B cell (primary cell): Measurements from ENCODE around the gene NPRL2. TPM values are rescaled to one million over a fixed set of nuclear protein-coding genes. Genes with fewer than 3 reads are reported as not detected.

Experiments used
- ATAC-seq: fragments of 200-7000 bp; cut with Tn5 transposase; one replicate; pipeline ENCODE4 v1.10.0; 2021; ENCODE audit warnings: low read depth, mild to moderate bottlenecking, moderate number of reproducible peaks, moderate library complexity
- CTCF ChIA-PET: fragments of 350-600 bp; sonication (Branson Sonifier 250); formaldehyde crosslinking; loops from one replicate; lab custom pipeline; 2021; ENCODE audit warnings: antibody characterized with exemption, inconsistent platforms; lab: Charles Lee
- POLR2A ChIA-PET: fragments of 350-600 bp; sonication (Branson Sonifier 250); formaldehyde crosslinking; loops from one replicate; lab custom pipeline; 2021; ENCODE audit warnings: antibody characterized with exemption; lab: Charles Lee
- DNase-seq: peaks from one replicate; pipeline ENCODE4 v3.0.0; 2013
- H2AFZ ChIP-seq: 2 replicates; pipeline ENCODE4 v1.6.1; 2012; ENCODE audit warnings: mild to moderate bottlenecking, low read depth, low read length; ENCODE audit not compliant: insufficient read depth, poor library complexity, severe bottlenecking
- H3K27ac ChIP-seq, 2 donors: 1 replicate in 1 of 2; 2 replicates in 1 of 2; pipeline ENCODE4 v1.5.1; 2012 to 2013; ENCODE audit warnings: low read length in 2 of 2, mild to moderate bottlenecking in 2 of 2, moderate library complexity in 1 of 2
- H3K27me3 ChIP-seq, 4 experiments: fragments of 200-600 bp in 1 of 4; sonication (generic) in 1 of 4; replicated peaks in 1 of 4; 1 replicate in 2 of 4; 2 replicates in 2 of 4; pipeline versions ENCODE4 v1.6.1 to v1.7.0; 2013 to 2016; ENCODE audit warnings: low read length in 3 of 4, mild to moderate bottlenecking in 2 of 4, mixed read lengths in 1 of 4, moderate library complexity in 1 of 4; ENCODE audit not compliant: insufficient read depth in 4 of 4, control insufficient read depth in 3 of 4; ENCODE audit errors: control extremely low read depth in 1 of 4
- H3K36me3 ChIP-seq, 2 experiments: replicated peaks in 1 of 2; 1 replicate in 1 of 2; 2 replicates in 1 of 2; pipeline versions ENCODE4 v1.6.1 to v1.7.1; 2013; ENCODE audit warnings: low read length in 1 of 2; ENCODE audit not compliant: insufficient read depth in 2 of 2, control insufficient read depth in 1 of 2; ENCODE audit errors: control extremely low read depth in 1 of 2, extremely low read depth in 1 of 2
- H3K4me1 ChIP-seq, 2 donors: fragments of 200-600 bp in 1 of 2; sonication (generic) in 1 of 2; 1 replicate in 1 of 2; 2 replicates in 1 of 2; pipeline versions ENCODE4 v1.5.1 to v1.6.1; 2013 to 2017; ENCODE audit warnings: low read length in 2 of 2; ENCODE audit not compliant: control insufficient read depth in 2 of 2, insufficient read depth in 2 of 2
- H3K4me2 ChIP-seq: replicated peaks from 2 replicates; pipeline ENCODE3; 2012; ENCODE audit warnings: mild to moderate bottlenecking, low read depth, low read length; ENCODE audit not compliant: poor library complexity, severe bottlenecking
- H3K4me3 ChIP-seq, 5 experiments: fragments of 200-600 bp in 1 of 5; sonication (generic) in 1 of 5; 1 replicate in 3 of 5; 2 replicates in 2 of 5; pipeline versions ENCODE4 v1.5.1 to v1.7.0; 2011 to 2016; ENCODE audit warnings: low read length in 4 of 5, mild to moderate bottlenecking in 4 of 5, low read depth in 2 of 5, control low read depth in 1 of 5, moderate library complexity in 1 of 5; ENCODE audit not compliant: insufficient read depth in 1 of 5; ENCODE audit errors: control extremely low read depth in 1 of 5, extremely low read depth in 1 of 5
- H3K79me2 ChIP-seq: fragments of 200-600 bp; sonication (generic); one replicate; pipeline ENCODE4 v1.6.0; 2016; ENCODE audit warnings: low read length; ENCODE audit not compliant: control insufficient read depth, insufficient read depth
- H3K9ac ChIP-seq: fragments of 200-600 bp; sonication (generic); 2 replicates; pipeline ENCODE4 v1.6.1; 2017; ENCODE audit warnings: mild to moderate bottlenecking, low read length, moderate library complexity
- H3K9me3 ChIP-seq, 3 donors: one replicate each; pipeline versions ENCODE4 v1.6.1 to v1.7.1; 2013; ENCODE audit warnings: low read length in 2 of 3; ENCODE audit not compliant: control insufficient read depth in 2 of 3, insufficient read depth in 1 of 3; ENCODE audit errors: control extremely low read depth in 1 of 3
- H4K20me1 ChIP-seq: 2 replicates; pipeline ENCODE4 v1.6.0; 2012; ENCODE audit warnings: mild to moderate bottlenecking, low read length; ENCODE audit not compliant: insufficient read depth, control insufficient read depth, poor library complexity, severe bottlenecking
- H3K27ac Mint-ChIP-seq: one replicate; pipeline ENCODE4 v1.8.0; 2021; ENCODE audit warnings: mixed read lengths
- H3K27me3 Mint-ChIP-seq: one replicate; pipeline ENCODE4 v1.8.0; 2021; ENCODE audit warnings: mixed read lengths
- H3K4me1 Mint-ChIP-seq: one replicate; pipeline ENCODE4 v1.8.0; 2021; ENCODE audit warnings: mixed read lengths
- H3K4me3 Mint-ChIP-seq: one replicate; pipeline ENCODE4 v1.8.0; 2021; ENCODE audit warnings: mixed read lengths
- H3K9me3 Mint-ChIP-seq: one replicate; pipeline ENCODE4 v1.8.0; 2022; ENCODE audit warnings: mixed read lengths; ENCODE audit not compliant: insufficient read depth
- CTCF ChIP-seq: fragments of 200-600 bp; IDR thresholded peaks from one replicate; pipeline ENCODE4 v1.8.0; 2022; ENCODE audit warnings: antibody characterized with exemption, mild to moderate bottlenecking
- EZH2 ChIP-seq: IDR thresholded peaks from 2 replicates; pipeline ENCODE4 v1.6.1; 2012; ENCODE audit warnings: borderline replicate concordance, low read depth, mild to moderate bottlenecking, moderate library complexity, low read length; ENCODE audit not compliant: insufficient read depth, poor library complexity, severe bottlenecking
- WGBS: methylation state at CpG from one replicate; pipeline ENCODE4 v1.1.5; 2013; ENCODE audit warnings: missing lambda C conversion rate; ENCODE audit not compliant: insufficient coverage; 5-methylcytosine and 5-hydroxymethylcytosine counted together
- intact Hi-C: fragments of 100-400 bp; cut with micrococcal nuclease; formaldehyde crosslinking; loops from one replicate; pipeline ENCODE4 v1.10.0; 2022
- polyA plus RNA-seq: library from polyadenylated mRNA; depleted of rRNA; stranded (reverse); fragments of >200 nt; gene quantifications from 2 replicates; pipeline ENCODE4 v1.2.3, GENCODE V29; 2012
- total RNA-seq, 2 donors: library from RNA; stranded (reverse); fragments of 120-200 nt in 1 of 2; gene quantifications; 1 replicate in 1 of 2; 2 replicates in 1 of 2; pipeline versions ENCODE4 v1.2.3 to v1.2.4, GENCODE V29; 2013 to 2022

Gene NPRL2
- total and polyA plus RNA-seq, 2 donors (not counting 1 experiment from before 2014, with no cell fraction given), result 31.3 to 64.6 TPM

GRCh38 chr3:50358911-50359759, 8.6 kb upstream of the NPRL2 start, which contains the start of gene TMEM115:
TMEM115 (minus strand) TSS chr3:50359521; CDS start chr3:50359063, 458 bp downstream.
- no peaks in the 10 kb centered on the region for H3K9me3 Mint-ChIP-seq
- peak; percentile 100 for ATAC-seq
- Histone ChIP-seq H3K27ac (peak within 1 kb of the TSS; percentile 60 to 81), H2AFZ (peak within 1 kb of the TSS; percentile 80), H4K20me1 (peaks cover 49% of the 10 kb centered on the region), H3K4me2 (peak within 1 kb of the TSS; percentile 94), H3K27me3 (no peaks in the 10 kb centered on the region), H3K9ac (peak within 1 kb of the TSS; percentile 74), H3K36me3 (peaks cover 5 to 28% of the 10 kb centered on the region in 2 experiments), H3K9me3 (no peaks in the 10 kb centered on the region), H3K4me3 (peak within 1 kb of the TSS; percentile 19 to 93 (median 85)), H3K79me2 (peaks cover 46% of the 10 kb centered on the region), H3K4me1 (peaks cover 28 to 40% of the 10 kb centered on the region in 2 donors)
- no peak for TF ChIP-seq CTCF
- TF ChIP-seq EZH2, result no peak
- no peaks in the 10 kb centered on the region for H3K27me3 Mint-ChIP-seq
- peak within 1 kb of the TSS; percentile 96 for H3K27ac Mint-ChIP-seq
- 2% methylated on average over 61 of the region's 64 CpGs for WGBS
- H3K4me1 Mint-ChIP-seq, result peaks cover 50% of the 10 kb centered on the region
- POLR2A ChIA-PET, result interaction anchor here (1.3 to 1.6 kb wide), 3 partner anchors 8 to 22 kb away, joined by 4 to 8 read pairs (median 6); partner anchors contain the start of genes CYB561D2 and NPRL2
- peak; percentile 96 for DNase-seq
- H3K4me3 Mint-ChIP-seq, result peak within 1 kb of the TSS; percentile 99
- CTCF ChIA-PET, result interaction anchor here (0.9 to 5.2 kb wide), 2 partner anchors 11 to 68 kb away, joined by 3 to 27 read pairs; no protein-coding TSS in a partner anchor
- intact Hi-C loops, result loop anchor here (1.0 to 2.0 kb wide), 8 partner anchors 8 to 1026 kb away; partner anchors contain the start of genes HEMK1, HYAL3, IFRD2 and MANF
